Thoracic aorta (tissue), 2 donors: Measurements from ENCODE around the gene NOB1. TPM values are rescaled to one million over a fixed set of nuclear protein-coding genes. Genes with fewer than 3 reads are reported as not detected.
A peak's percentile ranks its signal among the peaks of the same experiment; 100 is the strongest.

Experiments used
- ATAC-seq: fragments of 150-250 bp; one replicate; pipeline ENCODE4 v1.8.0; 2017; ENCODE audit warnings: low read depth; ENCODE audit not compliant: insufficient number of reproducible peaks, low FRiP score
- DNase-seq: peaks from one replicate; pipeline ENCODE4 v3.0.0-alpha.2; 2020; ENCODE audit warnings: low spot score
- H3K27ac ChIP-seq, 2 donors: fragments of 200-600 bp; sonication (generic); 1 replicate in 1 of 2; 2 replicates in 1 of 2; pipeline ENCODE4 v1.5.1; 2016; ENCODE audit warnings: mild to moderate bottlenecking in 2 of 2, moderate library complexity in 2 of 2
- H3K27me3 ChIP-seq: fragments of 200-600 bp; sonication (generic); replicated peaks from 2 replicates; pipeline ENCODE4 v1.6.0; 2016; ENCODE audit warnings: mild to moderate bottlenecking; ENCODE audit not compliant: insufficient read depth
- H3K36me3 ChIP-seq: fragments of 200-600 bp; sonication (generic); one replicate; pipeline ENCODE4 v1.5.1; 2016
- H3K4me1 ChIP-seq, 2 donors: fragments of 200-600 bp; sonication (generic); 1 replicate in 1 of 2; 2 replicates in 1 of 2; pipeline versions ENCODE4 v1.5.1 to v1.6.0; 2016; ENCODE audit warnings: low read depth in 2 of 2, mild to moderate bottlenecking in 1 of 2; ENCODE audit not compliant: control insufficient read depth in 1 of 2
- H3K4me3 ChIP-seq: fragments of 200-600 bp; sonication (generic); 2 replicates; pipeline ENCODE4 v1.5.1; 2016; ENCODE audit warnings: mild to moderate bottlenecking
- H3K9me3 ChIP-seq: fragments of 200-600 bp; sonication (generic); 2 replicates; pipeline ENCODE4 v1.5.1; 2016
- total RNA-seq, 2 donors: library from RNA; depleted of rRNA; stranded (reverse); fragments of >200 nt; gene quantifications; one replicate each; pipeline versions ENCODE4 v1.1.0 to v1.2.3, GENCODE V29; 2016
- TF ChIP-seq, protein P1 (sequence below): fragments of 200-600 bp; sonication (generic); IDR thresholded peaks from one replicate; pipeline ENCODE4 v1.5.1; 2019; ENCODE audit warnings: antibody characterized with exemption

The NOB1 gene
- total RNA-seq, 2 donors from 2014 or later = 7.0 to 38.9 TPM

DNA sequence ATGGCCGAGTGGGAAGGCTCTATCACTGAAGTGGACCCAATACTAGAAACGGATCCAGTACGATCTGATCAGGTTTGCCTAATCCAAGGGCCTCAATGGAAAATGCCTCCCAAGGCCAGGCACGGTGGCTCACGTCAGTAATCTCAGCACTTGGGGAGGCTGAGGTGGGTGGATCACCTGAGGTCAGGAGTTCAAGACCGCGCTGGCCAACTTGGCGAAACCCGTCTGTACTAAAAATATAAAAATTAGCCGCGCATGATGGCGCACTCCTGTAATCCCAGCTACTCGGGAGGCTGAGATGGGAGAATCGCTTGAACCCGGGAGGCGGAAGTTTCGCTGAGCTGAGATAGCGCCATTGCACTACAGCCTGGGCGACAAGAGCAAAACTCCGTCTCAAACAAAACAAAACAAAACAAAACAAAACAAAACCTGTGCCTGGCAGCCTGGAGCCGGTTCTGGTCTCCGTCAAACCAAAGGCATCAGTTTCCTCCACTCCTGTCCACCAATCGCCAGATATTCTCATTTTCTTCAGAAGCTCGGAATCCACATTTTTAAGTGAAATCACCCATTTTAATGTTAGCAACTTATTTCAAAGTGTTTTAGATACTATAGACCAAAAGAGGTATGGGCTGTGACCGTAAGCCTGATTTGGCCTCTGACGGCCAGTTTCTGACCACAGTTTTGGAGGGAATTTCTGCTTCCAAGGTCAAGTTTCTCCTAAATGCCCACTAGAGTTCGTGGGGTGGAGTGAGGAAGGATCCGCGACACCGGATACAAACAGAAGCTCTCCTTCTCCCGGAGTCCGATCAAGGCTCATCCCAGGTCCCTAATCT lies 29.0 kb downstream of the NOB1 start:
- Histone ChIP-seq H3K27me3 (no peaks in the 10 kb centered on the region), H3K4me3 (peak overlapping the region; percentile 71), H3K4me1 (peaks cover 2 to 33% of the 10 kb centered on the region in 2 donors), H3K27ac (peak overlapping the region; percentile 67 to 70), H3K36me3 (no peaks in the 10 kb centered on the region), H3K9me3 (no peaks in the 10 kb centered on the region)
- no peak for DNase-seq
- no peak for ATAC-seq
- TF ChIP-seq, protein P1, sequence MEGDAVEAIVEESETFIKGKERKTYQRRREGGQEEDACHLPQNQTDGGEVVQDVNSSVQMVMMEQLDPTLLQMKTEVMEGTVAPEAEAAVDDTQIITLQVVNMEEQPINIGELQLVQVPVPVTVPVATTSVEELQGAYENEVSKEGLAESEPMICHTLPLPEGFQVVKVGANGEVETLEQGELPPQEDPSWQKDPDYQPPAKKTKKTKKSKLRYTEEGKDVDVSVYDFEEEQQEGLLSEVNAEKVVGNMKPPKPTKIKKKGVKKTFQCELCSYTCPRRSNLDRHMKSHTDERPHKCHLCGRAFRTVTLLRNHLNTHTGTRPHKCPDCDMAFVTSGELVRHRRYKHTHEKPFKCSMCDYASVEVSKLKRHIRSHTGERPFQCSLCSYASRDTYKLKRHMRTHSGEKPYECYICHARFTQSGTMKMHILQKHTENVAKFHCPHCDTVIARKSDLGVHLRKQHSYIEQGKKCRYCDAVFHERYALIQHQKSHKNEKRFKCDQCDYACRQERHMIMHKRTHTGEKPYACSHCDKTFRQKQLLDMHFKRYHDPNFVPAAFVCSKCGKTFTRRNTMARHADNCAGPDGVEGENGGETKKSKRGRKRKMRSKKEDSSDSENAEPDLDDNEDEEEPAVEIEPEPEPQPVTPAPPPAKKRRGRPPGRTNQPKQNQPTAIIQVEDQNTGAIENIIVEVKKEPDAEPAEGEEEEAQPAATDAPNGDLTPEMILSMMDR = no peak

GRCh38 chr16:69724981-69725479 lies 29.7 kb downstream of the NOB1 start:
- Histone ChIP-seq H3K36me3 (no peaks in the 10 kb centered on the region), H3K9me3 (no peaks in the 10 kb centered on the region), H3K4me3 (peak overlapping the region; percentile 71), H3K4me1 (peaks cover 2 to 33% of the 10 kb centered on the region in 2 donors), H3K27me3 (no peaks in the 10 kb centered on the region), H3K27ac (peak overlapping the region; percentile 67 to 70)
- ATAC-seq = no peak
- no peak for DNase-seq
- TF ChIP-seq, protein P1 = no peak

DNA sequence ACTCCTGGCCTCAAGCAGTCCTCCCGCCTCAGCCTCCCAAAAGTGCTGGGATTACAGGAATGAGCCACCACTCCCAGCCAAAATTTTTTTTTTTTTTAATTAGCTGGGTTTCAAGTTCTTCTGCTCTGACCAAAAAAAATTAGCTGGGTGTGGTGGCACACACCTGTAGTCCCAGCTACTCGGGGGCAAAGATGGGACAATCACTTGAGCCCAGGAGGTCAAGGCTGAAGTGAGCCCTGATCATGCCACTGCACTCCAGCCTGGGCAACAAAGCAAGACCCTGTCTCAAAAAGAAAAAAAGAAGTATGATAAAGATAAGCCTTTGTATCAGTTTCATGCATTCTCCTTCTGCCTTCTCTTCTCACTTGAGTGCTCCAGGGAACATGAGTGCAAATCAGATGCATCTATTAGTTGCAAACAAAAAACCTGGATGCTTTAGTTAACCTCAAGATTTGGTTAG lies 30.3 kb downstream of the NOB1 start:
- peak overlapping the region; percentile 67 to 70 for H3K27ac ChIP-seq
- TF ChIP-seq, protein P1 = no peak
- H3K4me3 ChIP-seq = peak overlapping the region; percentile 71
- no peaks in the 10 kb centered on the region for H3K36me3 ChIP-seq
- H3K27me3 ChIP-seq = no peaks in the 10 kb centered on the region
- H3K4me1 ChIP-seq = peaks cover 2 to 33% of the 10 kb centered on the region in 2 donors
- ATAC-seq = no peak
- H3K9me3 ChIP-seq = no peaks in the 10 kb centered on the region
- DNase-seq = no peak

DNA sequence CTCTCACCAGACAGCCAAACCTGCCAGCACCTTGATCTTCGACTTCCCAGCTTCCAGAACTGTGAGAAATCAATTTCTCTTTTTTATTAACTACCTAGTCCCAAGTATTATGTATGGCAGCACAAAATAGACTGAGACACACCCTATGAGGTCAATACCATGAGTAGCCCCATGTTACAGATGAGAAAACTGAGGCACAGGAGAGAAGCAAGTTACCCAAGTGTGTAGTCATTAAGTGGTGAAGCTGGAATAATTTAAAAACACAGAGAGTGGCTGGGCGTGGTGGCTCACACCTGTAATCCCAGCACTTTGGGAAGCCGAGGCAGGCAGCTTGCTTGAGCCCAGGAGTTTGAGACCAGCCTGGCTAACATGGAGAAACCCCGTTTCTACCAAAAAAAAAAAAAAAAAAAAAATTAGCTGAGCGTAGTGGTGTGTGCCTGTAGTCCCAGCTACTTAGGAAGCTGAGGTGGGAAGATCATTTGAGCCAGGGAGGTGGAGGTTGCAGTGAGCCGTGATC lies 33.2 kb downstream of the NOB1 start:
- H3K4me1 ChIP-seq = peaks cover 0 to 18% of the 10 kb centered on the region in 2 donors
- no peaks in the 10 kb centered on the region for H3K27me3 ChIP-seq
- no peak overlapping the region for H3K27ac ChIP-seq
- DNase-seq (no peak), ATAC-seq (no peak)
- H3K9me3 ChIP-seq = no peaks in the 10 kb centered on the region
- TF ChIP-seq, protein P1 = no peak
- peaks cover 14% of the 10 kb centered on the region for H3K36me3 ChIP-seq
- no peak overlapping the region for H3K4me3 ChIP-seq

DNA sequence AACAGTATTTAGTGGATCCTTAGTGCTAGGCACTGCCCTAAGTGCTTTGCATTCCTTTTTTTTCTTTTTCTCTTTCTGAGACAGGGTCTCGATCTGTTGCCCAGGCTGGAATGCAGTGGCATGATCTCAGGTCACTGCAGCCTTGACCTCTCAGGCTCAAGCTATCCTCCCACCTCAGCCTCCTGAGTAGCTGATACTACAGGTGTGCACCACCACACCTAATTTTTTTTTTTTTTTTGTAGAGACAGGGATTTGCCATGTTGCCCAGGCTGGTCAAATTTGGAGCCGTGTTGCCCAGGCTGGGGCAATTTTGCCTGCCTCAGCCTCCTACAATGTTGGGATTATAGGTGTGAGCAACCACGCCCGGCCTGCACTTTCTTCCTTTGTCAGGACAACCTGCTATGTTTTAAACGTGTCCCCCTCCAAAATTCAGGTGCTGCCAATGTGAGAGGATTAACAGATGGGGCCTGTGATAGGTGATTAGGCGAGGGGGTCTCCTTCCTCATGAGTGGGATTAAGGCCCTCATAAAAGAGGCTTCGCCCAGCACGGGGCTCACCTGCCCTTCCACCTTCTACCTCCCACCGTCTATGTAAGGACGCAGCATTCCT lies 33.8 kb downstream of the NOB1 start:
- H3K4me1 ChIP-seq = peaks cover 0 to 15% of the 10 kb centered on the region in 2 donors
- peaks cover 14% of the 10 kb centered on the region for H3K36me3 ChIP-seq
- H3K9me3 ChIP-seq = no peaks in the 10 kb centered on the region
- no peak for ATAC-seq
- H3K27me3 ChIP-seq = no peaks in the 10 kb centered on the region
- no peak overlapping the region for H3K27ac ChIP-seq
- TF ChIP-seq, protein P1 = no peak
- H3K4me3 ChIP-seq = no peak overlapping the region
- no peak for DNase-seq
